ENCODE data around the gene DNAJC16. TPM values are rescaled to one million over a fixed set of nuclear protein-coding genes. Genes with fewer than 3 reads are reported as not detected.

DNAJC16 gene
- total and polyA plus RNA-seq, 2 of the 13 experiments (the other 11 are each of a cell fraction or from before 2014, with no cell fraction given), result 11.4 to 15.4 TPM

DNA sequence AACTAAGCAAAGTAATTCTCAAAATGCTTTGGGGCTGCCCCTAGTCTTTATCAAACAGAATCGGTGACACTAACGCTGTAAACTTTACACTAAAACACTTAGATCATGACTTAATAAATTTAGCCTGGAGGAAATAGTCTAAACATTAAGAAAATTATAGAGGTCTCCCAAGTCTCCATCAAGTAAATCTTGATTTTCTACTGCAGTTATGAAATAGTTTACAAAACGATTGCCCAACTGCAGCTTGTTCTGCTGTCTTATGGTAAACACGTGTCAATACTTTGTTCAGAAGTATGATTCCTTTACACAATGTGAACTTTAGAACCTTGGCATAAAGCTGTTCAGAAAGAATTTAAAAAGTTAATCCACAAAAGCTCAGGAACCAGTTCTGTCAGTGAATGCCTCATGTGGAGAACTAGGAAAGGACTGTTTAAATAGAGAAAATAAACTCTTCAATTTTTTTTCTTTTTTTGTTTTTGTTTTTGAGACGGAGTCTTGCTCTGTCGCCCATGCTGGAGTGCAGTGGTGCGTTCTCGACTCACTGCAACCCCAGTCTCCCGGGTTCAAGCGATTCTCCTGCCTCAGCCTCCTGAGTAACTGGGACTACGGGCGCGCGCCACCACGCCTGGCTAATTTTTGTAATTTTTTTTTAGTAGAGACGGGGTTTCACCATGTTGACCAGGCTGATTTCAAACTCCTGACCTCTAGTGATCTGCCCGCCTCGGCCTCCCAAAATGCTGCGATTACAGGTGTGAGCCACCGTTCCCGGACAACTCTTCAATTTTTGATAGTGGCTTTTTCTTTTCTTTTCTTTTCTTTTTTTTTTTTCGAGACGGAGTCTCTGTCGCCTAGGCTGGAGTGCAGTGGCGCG lies 92.2 kb downstream of the DNAJC16 start (continued):
- TF ChIP-seq, protein P1, sequence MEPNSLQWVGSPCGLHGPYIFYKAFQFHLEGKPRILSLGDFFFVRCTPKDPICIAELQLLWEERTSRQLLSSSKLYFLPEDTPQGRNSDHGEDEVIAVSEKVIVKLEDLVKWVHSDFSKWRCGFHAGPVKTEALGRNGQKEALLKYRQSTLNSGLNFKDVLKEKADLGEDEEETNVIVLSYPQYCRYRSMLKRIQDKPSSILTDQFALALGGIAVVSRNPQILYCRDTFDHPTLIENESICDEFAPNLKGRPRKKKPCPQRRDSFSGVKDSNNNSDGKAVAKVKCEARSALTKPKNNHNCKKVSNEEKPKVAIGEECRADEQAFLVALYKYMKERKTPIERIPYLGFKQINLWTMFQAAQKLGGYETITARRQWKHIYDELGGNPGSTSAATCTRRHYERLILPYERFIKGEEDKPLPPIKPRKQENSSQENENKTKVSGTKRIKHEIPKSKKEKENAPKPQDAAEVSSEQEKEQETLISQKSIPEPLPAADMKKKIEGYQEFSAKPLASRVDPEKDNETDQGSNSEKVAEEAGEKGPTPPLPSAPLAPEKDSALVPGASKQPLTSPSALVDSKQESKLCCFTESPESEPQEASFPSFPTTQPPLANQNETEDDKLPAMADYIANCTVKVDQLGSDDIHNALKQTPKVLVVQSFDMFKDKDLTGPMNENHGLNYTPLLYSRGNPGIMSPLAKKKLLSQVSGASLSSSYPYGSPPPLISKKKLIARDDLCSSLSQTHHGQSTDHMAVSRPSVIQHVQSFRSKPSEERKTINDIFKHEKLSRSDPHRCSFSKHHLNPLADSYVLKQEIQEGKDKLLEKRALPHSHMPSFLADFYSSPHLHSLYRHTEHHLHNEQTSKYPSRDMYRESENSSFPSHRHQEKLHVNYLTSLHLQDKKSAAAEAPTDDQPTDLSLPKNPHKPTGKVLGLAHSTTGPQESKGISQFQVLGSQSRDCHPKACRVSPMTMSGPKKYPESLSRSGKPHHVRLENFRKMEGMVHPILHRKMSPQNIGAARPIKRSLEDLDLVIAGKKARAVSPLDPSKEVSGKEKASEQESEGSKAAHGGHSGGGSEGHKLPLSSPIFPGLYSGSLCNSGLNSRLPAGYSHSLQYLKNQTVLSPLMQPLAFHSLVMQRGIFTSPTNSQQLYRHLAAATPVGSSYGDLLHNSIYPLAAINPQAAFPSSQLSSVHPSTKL (CRISPR knock-in tag; IDR thresholded peaks at IDR 0.05), result peak; percentile 94
- no peak for TF ChIP-seq ZSCAN12 (CRISPR knock-in tag; IDR thresholded peaks at IDR 0.05)
- TF ChIP-seq ZNF121 (CRISPR knock-in tag; IDR thresholded peaks at IDR 0.05), result no peak
- no peak for TF ChIP-seq ZNF101 (CRISPR knock-in tag; IDR thresholded peaks at IDR 0.05; ENCODE audit: borderline replicate concordance, low read depth)
- TF ChIP-seq, protein P2, sequence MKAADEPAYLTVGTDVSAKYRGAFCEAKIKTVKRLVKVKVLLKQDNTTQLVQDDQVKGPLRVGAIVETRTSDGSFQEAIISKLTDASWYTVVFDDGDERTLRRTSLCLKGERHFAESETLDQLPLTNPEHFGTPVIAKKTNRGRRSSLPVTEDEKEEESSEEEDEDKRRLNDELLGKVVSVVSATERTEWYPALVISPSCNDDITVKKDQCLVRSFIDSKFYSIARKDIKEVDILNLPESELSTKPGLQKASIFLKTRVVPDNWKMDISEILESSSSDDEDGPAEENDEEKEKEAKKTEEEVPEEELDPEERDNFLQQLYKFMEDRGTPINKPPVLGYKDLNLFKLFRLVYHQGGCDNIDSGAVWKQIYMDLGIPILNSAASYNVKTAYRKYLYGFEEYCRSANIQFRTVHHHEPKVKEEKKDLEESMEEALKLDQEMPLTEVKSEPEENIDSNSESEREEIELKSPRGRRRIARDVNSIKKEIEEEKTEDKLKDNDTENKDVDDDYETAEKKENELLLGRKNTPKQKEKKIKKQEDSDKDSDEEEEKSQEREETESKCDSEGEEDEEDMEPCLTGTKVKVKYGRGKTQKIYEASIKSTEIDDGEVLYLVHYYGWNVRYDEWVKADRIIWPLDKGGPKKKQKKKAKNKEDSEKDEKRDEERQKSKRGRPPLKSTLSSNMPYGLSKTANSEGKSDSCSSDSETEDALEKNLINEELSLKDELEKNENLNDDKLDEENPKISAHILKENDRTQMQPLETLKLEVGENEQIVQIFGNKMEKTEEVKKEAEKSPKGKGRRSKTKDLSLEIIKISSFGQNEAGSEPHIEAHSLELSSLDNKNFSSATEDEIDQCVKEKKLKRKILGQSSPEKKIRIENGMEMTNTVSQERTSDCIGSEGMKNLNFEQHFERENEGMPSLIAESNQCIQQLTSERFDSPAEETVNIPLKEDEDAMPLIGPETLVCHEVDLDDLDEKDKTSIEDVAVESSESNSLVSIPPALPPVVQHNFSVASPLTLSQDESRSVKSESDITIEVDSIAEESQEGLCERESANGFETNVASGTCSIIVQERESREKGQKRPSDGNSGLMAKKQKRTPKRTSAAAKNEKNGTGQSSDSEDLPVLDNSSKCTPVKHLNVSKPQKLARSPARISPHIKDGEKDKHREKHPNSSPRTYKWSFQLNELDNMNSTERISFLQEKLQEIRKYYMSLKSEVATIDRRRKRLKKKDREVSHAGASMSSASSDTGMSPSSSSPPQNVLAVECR (CRISPR knock-in tag; IDR thresholded peaks at IDR 0.05; ENCODE audit: borderline replicate concordance), result peak; percentile 33; the same call in 1 of the 2 replicates
- TF ChIP-seq, protein P3, sequence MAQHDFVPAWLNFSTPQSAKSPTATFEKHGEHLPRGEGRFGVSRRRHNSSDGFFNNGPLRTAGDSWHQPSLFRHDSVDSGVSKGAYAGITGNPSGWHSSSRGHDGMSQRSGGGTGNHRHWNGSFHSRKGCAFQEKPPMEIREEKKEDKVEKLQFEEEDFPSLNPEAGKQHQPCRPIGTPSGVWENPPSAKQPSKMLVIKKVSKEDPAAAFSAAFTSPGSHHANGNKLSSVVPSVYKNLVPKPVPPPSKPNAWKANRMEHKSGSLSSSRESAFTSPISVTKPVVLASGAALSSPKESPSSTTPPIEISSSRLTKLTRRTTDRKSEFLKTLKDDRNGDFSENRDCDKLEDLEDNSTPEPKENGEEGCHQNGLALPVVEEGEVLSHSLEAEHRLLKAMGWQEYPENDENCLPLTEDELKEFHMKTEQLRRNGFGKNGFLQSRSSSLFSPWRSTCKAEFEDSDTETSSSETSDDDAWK (CRISPR knock-in tag; IDR thresholded peaks at IDR 0.05), result no peak
- TF ChIP-seq GTF3A (CRISPR knock-in tag; conservative IDR thresholded peaks at IDR 0.05), result no peak
- TF ChIP-seq NFKBIZ (CRISPR knock-in tag; IDR thresholded peaks at IDR 0.05), result peak; percentile 41; the same call in 1 of the 2 replicates
- peak; percentile 99 for TF ChIP-seq NCOR1 (IDR thresholded peaks at IDR 0.05; ENCODE audit: borderline replicate concordance, low read length)
- no peak for TF ChIP-seq FOXM1 (CRISPR knock-in tag; IDR thresholded peaks at IDR 0.05)
- TF ChIP-seq, protein P4, sequence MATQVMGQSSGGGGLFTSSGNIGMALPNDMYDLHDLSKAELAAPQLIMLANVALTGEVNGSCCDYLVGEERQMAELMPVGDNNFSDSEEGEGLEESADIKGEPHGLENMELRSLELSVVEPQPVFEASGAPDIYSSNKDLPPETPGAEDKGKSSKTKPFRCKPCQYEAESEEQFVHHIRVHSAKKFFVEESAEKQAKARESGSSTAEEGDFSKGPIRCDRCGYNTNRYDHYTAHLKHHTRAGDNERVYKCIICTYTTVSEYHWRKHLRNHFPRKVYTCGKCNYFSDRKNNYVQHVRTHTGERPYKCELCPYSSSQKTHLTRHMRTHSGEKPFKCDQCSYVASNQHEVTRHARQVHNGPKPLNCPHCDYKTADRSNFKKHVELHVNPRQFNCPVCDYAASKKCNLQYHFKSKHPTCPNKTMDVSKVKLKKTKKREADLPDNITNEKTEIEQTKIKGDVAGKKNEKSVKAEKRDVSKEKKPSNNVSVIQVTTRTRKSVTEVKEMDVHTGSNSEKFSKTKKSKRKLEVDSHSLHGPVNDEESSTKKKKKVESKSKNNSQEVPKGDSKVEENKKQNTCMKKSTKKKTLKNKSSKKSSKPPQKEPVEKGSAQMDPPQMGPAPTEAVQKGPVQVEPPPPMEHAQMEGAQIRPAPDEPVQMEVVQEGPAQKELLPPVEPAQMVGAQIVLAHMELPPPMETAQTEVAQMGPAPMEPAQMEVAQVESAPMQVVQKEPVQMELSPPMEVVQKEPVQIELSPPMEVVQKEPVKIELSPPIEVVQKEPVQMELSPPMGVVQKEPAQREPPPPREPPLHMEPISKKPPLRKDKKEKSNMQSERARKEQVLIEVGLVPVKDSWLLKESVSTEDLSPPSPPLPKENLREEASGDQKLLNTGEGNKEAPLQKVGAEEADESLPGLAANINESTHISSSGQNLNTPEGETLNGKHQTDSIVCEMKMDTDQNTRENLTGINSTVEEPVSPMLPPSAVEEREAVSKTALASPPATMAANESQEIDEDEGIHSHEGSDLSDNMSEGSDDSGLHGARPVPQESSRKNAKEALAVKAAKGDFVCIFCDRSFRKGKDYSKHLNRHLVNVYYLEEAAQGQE (IDR thresholded peaks at IDR 0.05; ENCODE audit: borderline replicate concordance in 1 of 2, low read depth in 1 of 2, low read length in 2 of 2), result peak in 1 of 2 experiments; percentile 23; a peak in 1 of 4 replicates
- TF ChIP-seq, protein P5, sequence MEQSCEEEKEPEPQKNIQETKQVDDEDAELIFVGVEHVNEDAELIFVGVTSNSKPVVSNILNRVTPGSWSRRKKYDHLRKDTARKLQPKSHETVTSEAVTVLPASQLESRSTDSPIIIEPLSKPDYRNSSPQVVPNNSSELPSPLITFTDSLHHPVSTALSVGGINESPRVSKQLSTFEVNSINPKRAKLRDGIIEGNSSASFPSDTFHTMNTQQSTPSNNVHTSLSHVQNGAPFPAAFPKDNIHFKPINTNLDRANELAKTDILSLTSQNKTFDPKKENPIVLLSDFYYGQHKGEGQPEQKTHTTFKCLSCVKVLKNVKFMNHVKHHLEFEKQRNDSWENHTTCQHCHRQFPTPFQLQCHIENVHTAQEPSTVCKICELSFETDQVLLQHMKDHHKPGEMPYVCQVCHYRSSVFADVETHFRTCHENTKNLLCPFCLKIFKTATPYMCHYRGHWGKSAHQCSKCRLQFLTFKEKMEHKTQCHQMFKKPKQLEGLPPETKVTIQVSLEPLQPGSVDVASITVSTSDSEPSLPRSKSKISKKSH (CRISPR knock-in tag; IDR thresholded peaks at IDR 0.05; ENCODE audit: borderline replicate concordance), result no peak

Measured in HepG2 (cell line).